Lower leg skin (tissue), 3 donors: ENCODE data around the gene FARS2.

ENCODE experiments used
- POLR2A ChIP-seq, 2 donors: fragments of 450-650 bp; IDR thresholded peaks; one replicate each; pipeline ENCODE4 v1.6.1; 2016 to 2017; ENCODE audit warnings: antibody characterized with exemption in 2 of 2, mild to moderate bottlenecking in 1 of 2, moderate library complexity in 1 of 2
- TF ChIP-seq, protein P1 (sequence below), 3 donors: fragments of 450-650 bp; IDR thresholded peaks; one replicate each; pipeline ENCODE4 v1.5.1; 2016; ENCODE audit warnings: antibody characterized with exemption in 3 of 3, mild to moderate bottlenecking in 3 of 3, moderate library complexity in 2 of 3

DNA sequence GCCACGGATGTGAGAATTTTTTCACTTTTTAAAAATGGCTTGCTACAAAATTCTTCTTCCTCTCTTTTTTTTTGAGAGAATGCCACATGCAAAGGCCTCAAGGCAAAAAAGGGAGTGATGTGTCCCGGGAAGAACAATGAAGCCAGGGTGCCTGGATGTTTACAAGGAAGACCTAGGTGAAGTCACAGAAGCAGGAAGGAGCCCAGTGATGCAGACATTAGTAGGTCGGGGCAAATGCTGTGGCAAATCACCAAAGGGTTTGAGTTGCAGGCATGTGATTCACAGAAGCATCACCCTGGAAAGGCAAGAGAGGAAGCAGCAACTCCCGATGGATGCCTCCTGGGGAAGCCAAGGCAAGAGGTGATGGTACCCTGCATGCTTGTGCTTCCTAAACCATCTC lies 46.8 kb downstream of the FARS2 start:
- TF ChIP-seq, protein P1, sequence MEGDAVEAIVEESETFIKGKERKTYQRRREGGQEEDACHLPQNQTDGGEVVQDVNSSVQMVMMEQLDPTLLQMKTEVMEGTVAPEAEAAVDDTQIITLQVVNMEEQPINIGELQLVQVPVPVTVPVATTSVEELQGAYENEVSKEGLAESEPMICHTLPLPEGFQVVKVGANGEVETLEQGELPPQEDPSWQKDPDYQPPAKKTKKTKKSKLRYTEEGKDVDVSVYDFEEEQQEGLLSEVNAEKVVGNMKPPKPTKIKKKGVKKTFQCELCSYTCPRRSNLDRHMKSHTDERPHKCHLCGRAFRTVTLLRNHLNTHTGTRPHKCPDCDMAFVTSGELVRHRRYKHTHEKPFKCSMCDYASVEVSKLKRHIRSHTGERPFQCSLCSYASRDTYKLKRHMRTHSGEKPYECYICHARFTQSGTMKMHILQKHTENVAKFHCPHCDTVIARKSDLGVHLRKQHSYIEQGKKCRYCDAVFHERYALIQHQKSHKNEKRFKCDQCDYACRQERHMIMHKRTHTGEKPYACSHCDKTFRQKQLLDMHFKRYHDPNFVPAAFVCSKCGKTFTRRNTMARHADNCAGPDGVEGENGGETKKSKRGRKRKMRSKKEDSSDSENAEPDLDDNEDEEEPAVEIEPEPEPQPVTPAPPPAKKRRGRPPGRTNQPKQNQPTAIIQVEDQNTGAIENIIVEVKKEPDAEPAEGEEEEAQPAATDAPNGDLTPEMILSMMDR (IDR thresholded peaks at IDR 0.05): no peak
- no peak for TF ChIP-seq POLR2A (IDR thresholded peaks at IDR 0.05)
